K562 (cell line): ENCODE data around the gene MLXIPL. TPM values are rescaled to one million over a fixed set of nuclear protein-coding genes. Genes with fewer than 3 reads are reported as not detected.

ENCODE experiments used
- CBFA2T3 ChIP-seq: fragments of 450-650 bp; IDR thresholded peaks from 2 replicates; pipeline ENCODE4 v1.6.1; 2017
- NR2F6 ChIP-seq: fragments of 450-650 bp; formaldehyde crosslinking; IDR thresholded peaks from 2 replicates; pipeline ENCODE4 v1.4.0; 2020; ENCODE audit warnings: mild to moderate bottlenecking
- NRF1 ChIP-seq, 2 experiments: fragments of 450-650 bp; IDR thresholded peaks in 1 of 2; conservative IDR thresholded peaks in 1 of 2; 2 replicates each; pipeline ENCODE4 v1.6.1; 2014; ENCODE audit warnings: mild to moderate bottlenecking in 2 of 2
- POLR2G ChIP-seq: fragments of 200-400 bp; formaldehyde crosslinking; IDR thresholded peaks from 2 replicates; pipeline ENCODE4 v1.6.1; 2017; ENCODE audit warnings: low read depth, mild to moderate bottlenecking, antibody characterized with exemption, low read length, moderate library complexity
- ZNF282 ChIP-seq: sonication (generic); formaldehyde crosslinking; IDR thresholded peaks from 2 replicates; pipeline ENCODE4 v1.8.1; 2023; ENCODE audit warnings: missing genetic modification reagents
- ZNF316 ChIP-seq: fragments of 450-650 bp; IDR thresholded peaks from 2 replicates; pipeline ENCODE4 v1.6.1; 2016
- polyA plus RNA-seq, 8 experiments: library from polyadenylated mRNA; depleted of rRNA in 4 of 8; stranded (reverse) in 5 of 8; unstranded in 3 of 8; fragments of >200 nt; fragmentation: Nextera tagmentation in 2 of 8; fragmentation: Illumina TruSeq in 1 of 8; extraction: Ambion mirVana in 2 of 8; extraction: Trizol in 1 of 8; gene quantifications; 2 replicates each; pipeline versions ENCODE4 v1.2.1 to v1.2.3, GENCODE V29; 2011 to 2014; ENCODE audit warnings: inconsistent platforms in 1 of 8, missing spikeins in 1 of 8
- total RNA-seq, 7 experiments: library from RNA; depleted of rRNA in 6 of 7; stranded (reverse); fragments of >200 nt in 6 of 7; fragmentation: Illumina TruSeq in 2 of 7; extraction: Trizol in 2 of 7; gene quantifications; 2 replicates each; pipeline versions ENCODE4 v1.2.1 to v1.2.3, GENCODE V29; 2011 to 2021; ENCODE audit warnings: low replicate concordance in 1 of 7
- TF ChIP-seq, protein P1 (sequence below): fragments of 250-450 bp; sonication (Bioruptor Pico); IDR thresholded peaks from 2 replicates; pipeline ENCODE4 v1.8.0; 2022; ENCODE audit warnings: moderate library complexity, mild to moderate bottlenecking, inconsistent platforms
- TF ChIP-seq, protein P2 (sequence below): fragments of 450-650 bp; formaldehyde crosslinking; IDR thresholded peaks from 2 replicates; pipeline ENCODE4 v1.4.0; 2020; ENCODE audit warnings: mild to moderate bottlenecking, moderate library complexity

Gene MLXIPL
- total and polyA plus RNA-seq, 9 of the 15 experiments (the other 6 are each of a cell fraction or from before 2014, with no cell fraction given) = 0.11 to 18.4 (median 1.4) TPM

DNA sequence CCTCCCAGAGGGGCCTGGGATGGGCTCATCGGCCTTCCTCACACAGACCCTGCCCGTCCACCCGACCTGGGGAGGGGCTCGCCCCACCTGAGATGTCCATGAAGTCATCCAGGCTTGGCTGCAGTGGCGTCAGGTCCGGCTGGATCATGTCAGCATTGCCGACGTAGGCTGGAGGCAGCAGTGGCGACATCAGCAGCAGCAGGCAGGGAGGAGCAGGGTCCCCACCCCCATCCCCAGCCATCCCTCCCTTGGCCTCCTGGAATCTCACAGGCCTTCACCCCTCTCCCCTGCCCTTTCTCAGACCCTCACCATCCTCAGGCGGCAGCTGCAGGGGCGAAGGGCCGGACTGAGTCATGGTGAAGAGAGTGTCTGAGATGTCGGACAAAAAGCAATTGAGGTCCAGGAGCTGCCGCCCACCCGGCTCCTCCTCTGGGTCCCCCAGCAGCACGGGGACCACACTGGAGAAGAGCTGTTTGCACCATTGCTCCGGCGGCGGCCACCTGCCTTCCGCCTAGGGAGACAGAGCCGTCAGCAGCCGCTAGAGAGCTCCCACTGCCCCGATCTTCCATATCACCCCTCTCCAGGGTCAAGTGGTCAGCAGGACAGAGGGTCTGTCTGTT lies 18.6 kb downstream of the MLXIPL start (continued):
- TF ChIP-seq POLR2G = peak; percentile 63
- TF ChIP-seq ZNF316 = no peak
- TF ChIP-seq CBFA2T3 = no peak
- TF ChIP-seq, protein P1, sequence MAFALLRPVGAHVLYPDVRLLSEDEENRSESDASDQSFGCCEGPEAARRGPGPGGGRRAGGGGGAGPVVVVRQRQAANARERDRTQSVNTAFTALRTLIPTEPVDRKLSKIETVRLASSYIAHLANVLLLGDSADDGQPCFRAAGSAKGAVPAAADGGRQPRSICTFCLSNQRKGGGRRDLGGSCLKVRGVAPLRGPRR = no peak
- TF ChIP-seq, protein P2, sequence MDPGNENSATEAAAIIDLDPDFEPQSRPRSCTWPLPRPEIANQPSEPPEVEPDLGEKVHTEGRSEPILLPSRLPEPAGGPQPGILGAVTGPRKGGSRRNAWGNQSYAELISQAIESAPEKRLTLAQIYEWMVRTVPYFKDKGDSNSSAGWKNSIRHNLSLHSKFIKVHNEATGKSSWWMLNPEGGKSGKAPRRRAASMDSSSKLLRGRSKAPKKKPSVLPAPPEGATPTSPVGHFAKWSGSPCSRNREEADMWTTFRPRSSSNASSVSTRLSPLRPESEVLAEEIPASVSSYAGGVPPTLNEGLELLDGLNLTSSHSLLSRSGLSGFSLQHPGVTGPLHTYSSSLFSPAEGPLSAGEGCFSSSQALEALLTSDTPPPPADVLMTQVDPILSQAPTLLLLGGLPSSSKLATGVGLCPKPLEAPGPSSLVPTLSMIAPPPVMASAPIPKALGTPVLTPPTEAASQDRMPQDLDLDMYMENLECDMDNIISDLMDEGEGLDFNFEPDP = no peak
- no peak for TF ChIP-seq NRF1 (conservative IDR thresholded peaks at IDR 0.05 in 1 of 2, IDR thresholded peaks at IDR 0.05 in 1 of 2)
- TF ChIP-seq NR2F6 (CRISPR knock-in tag) = no peak
- no peak for TF ChIP-seq ZNF282 (CRISPR knock-in tag)
